ENCODE data around the gene RHOT2. TPM values are rescaled to one million over a fixed set of nuclear protein-coding genes. Genes with fewer than 3 reads are reported as not detected.

The RHOT2 gene
- total and polyA plus RNA-seq, 2 experiments from 2014 or later = 129 to 163 TPM

Other genes starting within 250 kb of the RHOT2 start
- 27.9 and 29.2 TPM in 2 replicates for gene RAB11FIP3, start 242.5 kb upstream of the RHOT2 start, total RNA-seq (2014; rRNA removed; shearing (Covaris generic))
- gene RAB11FIP3, start 242.5 kb upstream of the RHOT2 start, polyA plus RNA-seq (2016; fragmentation: Nextera tagmentation; extraction: Ambion mirVana) = 3.2 and 4.4 TPM in 2 replicates
- gene CAPN15, start 140.4 kb upstream of the RHOT2 start, total RNA-seq (2014; rRNA removed; shearing (Covaris generic)) = 142 and 164 TPM in 2 replicates
- gene CAPN15, start 140.4 kb upstream of the RHOT2 start, polyA plus RNA-seq (2016; fragmentation: Nextera tagmentation; extraction: Ambion mirVana) = 27.3 and 30.7 TPM in 2 replicates
- gene PRR35, start 107.7 kb upstream of the RHOT2 start, total RNA-seq (2014; rRNA removed; shearing (Covaris generic)) = 1.1 and 1.4 TPM in 2 replicates
- 0.32 and 0.63 TPM in 2 replicates for gene PRR35, start 107.7 kb upstream of the RHOT2 start, polyA plus RNA-seq (2016; fragmentation: Nextera tagmentation; extraction: Ambion mirVana)
- 0.80 TPM in 1 of 2 replicates, not detected in the other for gene NHLRC4, start 101.1 kb upstream of the RHOT2 start, total RNA-seq (2014; rRNA removed; shearing (Covaris generic))
- gene NHLRC4, start 101.1 kb upstream of the RHOT2 start, polyA plus RNA-seq (2016; fragmentation: Nextera tagmentation; extraction: Ambion mirVana) = 0.14 and 0.47 TPM in 2 replicates
- 49.9 and 62.3 TPM in 2 replicates for gene PIGQ, start 98.2 kb upstream of the RHOT2 start, total RNA-seq (2014; rRNA removed; shearing (Covaris generic))
- 28.0 and 30.2 TPM in 2 replicates for gene PIGQ, start 98.2 kb upstream of the RHOT2 start, polyA plus RNA-seq (2016; fragmentation: Nextera tagmentation; extraction: Ambion mirVana)
- 24.2 and 24.6 TPM in 2 replicates for gene RAB40C, start 78.1 kb upstream of the RHOT2 start, total RNA-seq (2014; rRNA removed; shearing (Covaris generic))
- gene RAB40C, start 78.1 kb upstream of the RHOT2 start, polyA plus RNA-seq (2016; fragmentation: Nextera tagmentation; extraction: Ambion mirVana) = 11.2 and 12.0 TPM in 2 replicates
- gene WFIKKN1, start 37.1 kb upstream of the RHOT2 start, total RNA-seq (2014; rRNA removed; shearing (Covaris generic)) = 6.8 and 11.2 TPM in 2 replicates
- gene WFIKKN1, start 37.1 kb upstream of the RHOT2 start, polyA plus RNA-seq (2016; fragmentation: Nextera tagmentation; extraction: Ambion mirVana) = 3.5 and 4.0 TPM in 2 replicates
- gene METTL26, start 31.8 kb upstream of the RHOT2 start, total RNA-seq (2014; rRNA removed; shearing (Covaris generic)) = 131 and 153 TPM in 2 replicates
- 223 and 225 TPM in 2 replicates for gene METTL26, start 31.8 kb upstream of the RHOT2 start, polyA plus RNA-seq (2016; fragmentation: Nextera tagmentation; extraction: Ambion mirVana)
- 53.2 and 64.3 TPM in 2 replicates for gene MCRIP2, start 26.3 kb upstream of the RHOT2 start, total RNA-seq (2014; rRNA removed; shearing (Covaris generic))
- gene MCRIP2, start 26.3 kb upstream of the RHOT2 start, polyA plus RNA-seq (2016; fragmentation: Nextera tagmentation; extraction: Ambion mirVana) = 67.7 and 80.2 TPM in 2 replicates
- gene WDR90, start 18.8 kb upstream of the RHOT2 start, total RNA-seq (2014; rRNA removed; shearing (Covaris generic)) = 42.2 and 44.4 TPM in 2 replicates
- 25.9 and 26.3 TPM in 2 replicates for gene WDR90, start 18.8 kb upstream of the RHOT2 start, polyA plus RNA-seq (2016; fragmentation: Nextera tagmentation; extraction: Ambion mirVana)
- 10.1 and 11.5 TPM in 2 replicates for gene RHBDL1, start 7.5 kb downstream of the RHOT2 start, total RNA-seq (2014; rRNA removed; shearing (Covaris generic))
- 8.4 and 9.2 TPM in 2 replicates for gene RHBDL1, start 7.5 kb downstream of the RHOT2 start, polyA plus RNA-seq (2016; fragmentation: Nextera tagmentation; extraction: Ambion mirVana)
- 108 and 123 TPM in 2 replicates for gene STUB1, start 12.3 kb downstream of the RHOT2 start, total RNA-seq (2014; rRNA removed; shearing (Covaris generic))
- 91.7 and 107 TPM in 2 replicates for gene STUB1, start 12.3 kb downstream of the RHOT2 start, polyA plus RNA-seq (2016; fragmentation: Nextera tagmentation; extraction: Ambion mirVana)
- gene JMJD8, start 16.2 kb downstream of the RHOT2 start, total RNA-seq (2014; rRNA removed; shearing (Covaris generic)) = 79.3 and 82.5 TPM in 2 replicates
- 43.1 and 48.5 TPM in 2 replicates for gene JMJD8, start 16.2 kb downstream of the RHOT2 start, polyA plus RNA-seq (2016; fragmentation: Nextera tagmentation; extraction: Ambion mirVana)
- 11.5 and 15.8 TPM in 2 replicates for gene WDR24, start 22.3 kb downstream of the RHOT2 start, total RNA-seq (2014; rRNA removed; shearing (Covaris generic))
- 7.2 and 8.0 TPM in 2 replicates for gene WDR24, start 22.3 kb downstream of the RHOT2 start, polyA plus RNA-seq (2016; fragmentation: Nextera tagmentation; extraction: Ambion mirVana)
- 10.6 and 12.6 TPM in 2 replicates for gene FBXL16, start 37.7 kb downstream of the RHOT2 start, total RNA-seq (2014; rRNA removed; shearing (Covaris generic))
- 7.9 and 8.9 TPM in 2 replicates for gene FBXL16, start 37.7 kb downstream of the RHOT2 start, polyA plus RNA-seq (2016; fragmentation: Nextera tagmentation; extraction: Ambion mirVana)
- gene METRN, start 47.0 kb downstream of the RHOT2 start, total RNA-seq (2014; rRNA removed; shearing (Covaris generic)) = 33.0 and 36.9 TPM in 2 replicates
- 18.7 and 28.9 TPM in 2 replicates for gene METRN, start 47.0 kb downstream of the RHOT2 start, polyA plus RNA-seq (2016; fragmentation: Nextera tagmentation; extraction: Ambion mirVana)
- 23.8 and 37.1 TPM in 2 replicates for gene ANTKMT, start 53.0 kb downstream of the RHOT2 start, total RNA-seq (2014; rRNA removed; shearing (Covaris generic))
- 37.2 and 59.0 TPM in 2 replicates for gene ANTKMT, start 53.0 kb downstream of the RHOT2 start, polyA plus RNA-seq (2016; fragmentation: Nextera tagmentation; extraction: Ambion mirVana)
- gene CCDC78, start 58.3 kb downstream of the RHOT2 start, total RNA-seq (2014; rRNA removed; shearing (Covaris generic)) = 3.5 and 12.6 TPM in 2 replicates
- gene CCDC78, start 58.3 kb downstream of the RHOT2 start, polyA plus RNA-seq (2016; fragmentation: Nextera tagmentation; extraction: Ambion mirVana) = 8.7 and 10.5 TPM in 2 replicates
- gene HAGHL, start 59.0 kb downstream of the RHOT2 start, total RNA-seq (2014; rRNA removed; shearing (Covaris generic)) = 19.1 and 21.6 TPM in 2 replicates
- 35.3 and 45.2 TPM in 2 replicates for gene HAGHL, start 59.0 kb downstream of the RHOT2 start, polyA plus RNA-seq (2016; fragmentation: Nextera tagmentation; extraction: Ambion mirVana)
- 19.2 and 42.3 TPM in 2 replicates for gene CIAO3, start 72.9 kb downstream of the RHOT2 start, total RNA-seq (2014; rRNA removed; shearing (Covaris generic))
- gene CIAO3, start 72.9 kb downstream of the RHOT2 start, polyA plus RNA-seq (2016; fragmentation: Nextera tagmentation; extraction: Ambion mirVana) = 13.0 and 15.4 TPM in 2 replicates
- gene MSLN, start 92.6 kb downstream of the RHOT2 start, total RNA-seq (2014; rRNA removed; shearing (Covaris generic)) = 0.10 TPM in 1 of 2 replicates, not detected in the other
- gene MSLN, start 92.6 kb downstream of the RHOT2 start, polyA plus RNA-seq (2016; fragmentation: Nextera tagmentation; extraction: Ambion mirVana) = not detected in 2 replicates
- gene RPUSD1, start 120.2 kb downstream of the RHOT2 start, total RNA-seq (2014; rRNA removed; shearing (Covaris generic)) = 41.9 and 79.5 TPM in 2 replicates
- gene RPUSD1, start 120.2 kb downstream of the RHOT2 start, polyA plus RNA-seq (2016; fragmentation: Nextera tagmentation; extraction: Ambion mirVana) = 19.1 and 20.7 TPM in 2 replicates
- 108 and 129 TPM in 2 replicates for gene CHTF18, start 120.5 kb downstream of the RHOT2 start, total RNA-seq (2014; rRNA removed; shearing (Covaris generic))
- gene CHTF18, start 120.5 kb downstream of the RHOT2 start, polyA plus RNA-seq (2016; fragmentation: Nextera tagmentation; extraction: Ambion mirVana) = 61.3 and 69.2 TPM in 2 replicates
- gene GNG13, start 132.6 kb downstream of the RHOT2 start, total RNA-seq (2014; rRNA removed; shearing (Covaris generic)) = not detected in 2 replicates
- 0.29 and 0.30 TPM in 2 replicates for gene GNG13, start 132.6 kb downstream of the RHOT2 start, polyA plus RNA-seq (2016; fragmentation: Nextera tagmentation; extraction: Ambion mirVana)